Activated CD8-positive, alpha-beta T cell treated with anti-CD3 and anti-CD28 coated beads for 36 hours (primary cell): Measurements from ENCODE around the gene IRX3. TPM values are rescaled to one million over a fixed set of nuclear protein-coding genes. Genes with fewer than 3 reads are reported as not detected.

ENCODE experiments used
- ATAC-seq: fragments of 200-7000 bp; cut with Tn5 transposase; one replicate; pipeline ENCODE4 v1.10.0; 2021; ENCODE audit warnings: mild to moderate bottlenecking, moderate library complexity
- CTCF ChIA-PET: fragments of 350-600 bp; sonication (Branson Sonifier 250); formaldehyde crosslinking; loops from one replicate; lab custom pipeline; 2021; ENCODE audit warnings: antibody characterized with exemption; lab: Charles Lee
- POLR2A ChIA-PET: fragments of 350-600 bp; sonication (Branson Sonifier 250); formaldehyde crosslinking; loops from one replicate; lab custom pipeline; 2021; ENCODE audit warnings: antibody characterized with exemption; lab: Charles Lee
- DNase-seq: peaks from one replicate; pipeline ENCODE4 v3.0.0-alpha.2; 2020
- H3K27ac Mint-ChIP-seq: one replicate; pipeline ENCODE4 v1.8.0; 2021; ENCODE audit warnings: mild to moderate bottlenecking, mixed read lengths
- H3K27me3 Mint-ChIP-seq: one replicate; pipeline ENCODE4 v1.8.0; 2021; ENCODE audit warnings: mixed read lengths
- H3K36me3 Mint-ChIP-seq: one replicate; pipeline ENCODE4 v1.8.0; 2021; ENCODE audit warnings: low read depth, mixed read lengths
- H3K4me1 Mint-ChIP-seq: one replicate; pipeline ENCODE4 v1.8.0; 2021; ENCODE audit warnings: low read depth, mixed read lengths
- H3K4me3 Mint-ChIP-seq: one replicate; pipeline ENCODE4 v1.8.0; 2021; ENCODE audit warnings: mild to moderate bottlenecking, moderate library complexity, mixed read lengths
- H3K9me3 Mint-ChIP-seq: one replicate; pipeline ENCODE4 v1.8.0; 2021; ENCODE audit warnings: mixed read lengths
- intact Hi-C: fragments of 100-400 bp; cut with micrococcal nuclease; formaldehyde crosslinking; loops from one replicate; pipeline ENCODE4 v1.10.0; 2022
- total RNA-seq, 2 experiments: library from RNA; stranded (reverse); gene quantifications; one replicate each; pipeline ENCODE4 v1.2.3, GENCODE V29; 2021
- TF ChIP-seq, protein P1 (sequence below): fragments of 200-600 bp; IDR thresholded peaks from one replicate; pipeline ENCODE4 v1.8.0; 2022; ENCODE audit warnings: antibody characterized with exemption, mild to moderate bottlenecking

IRX3 gene
- total RNA-seq, 2 experiments from 2014 or later, result not detected

- Mint-ChIP-seq H3K27me3 (peaks cover 9% of the 10 kb centered on the region), H3K36me3 (no peaks in the 10 kb centered on the region), H3K9me3 (no peaks in the 10 kb centered on the region), H3K27ac (no peak overlapping the region), H3K4me3 (no peak overlapping the region), H3K4me1 (no peaks in the 10 kb centered on the region)
- ATAC-seq (no peak), DNase-seq (no peak)
- TF ChIP-seq, protein P1, sequence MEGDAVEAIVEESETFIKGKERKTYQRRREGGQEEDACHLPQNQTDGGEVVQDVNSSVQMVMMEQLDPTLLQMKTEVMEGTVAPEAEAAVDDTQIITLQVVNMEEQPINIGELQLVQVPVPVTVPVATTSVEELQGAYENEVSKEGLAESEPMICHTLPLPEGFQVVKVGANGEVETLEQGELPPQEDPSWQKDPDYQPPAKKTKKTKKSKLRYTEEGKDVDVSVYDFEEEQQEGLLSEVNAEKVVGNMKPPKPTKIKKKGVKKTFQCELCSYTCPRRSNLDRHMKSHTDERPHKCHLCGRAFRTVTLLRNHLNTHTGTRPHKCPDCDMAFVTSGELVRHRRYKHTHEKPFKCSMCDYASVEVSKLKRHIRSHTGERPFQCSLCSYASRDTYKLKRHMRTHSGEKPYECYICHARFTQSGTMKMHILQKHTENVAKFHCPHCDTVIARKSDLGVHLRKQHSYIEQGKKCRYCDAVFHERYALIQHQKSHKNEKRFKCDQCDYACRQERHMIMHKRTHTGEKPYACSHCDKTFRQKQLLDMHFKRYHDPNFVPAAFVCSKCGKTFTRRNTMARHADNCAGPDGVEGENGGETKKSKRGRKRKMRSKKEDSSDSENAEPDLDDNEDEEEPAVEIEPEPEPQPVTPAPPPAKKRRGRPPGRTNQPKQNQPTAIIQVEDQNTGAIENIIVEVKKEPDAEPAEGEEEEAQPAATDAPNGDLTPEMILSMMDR, result no peak
- intact Hi-C loops, result no loop called here
- CTCF ChIA-PET, result no interaction called here
- POLR2A ChIA-PET, result no interaction called here
These were observed 18.5 kb upstream of the IRX3 start for GRCh38 chr16:54305080-54305479.

DNA sequence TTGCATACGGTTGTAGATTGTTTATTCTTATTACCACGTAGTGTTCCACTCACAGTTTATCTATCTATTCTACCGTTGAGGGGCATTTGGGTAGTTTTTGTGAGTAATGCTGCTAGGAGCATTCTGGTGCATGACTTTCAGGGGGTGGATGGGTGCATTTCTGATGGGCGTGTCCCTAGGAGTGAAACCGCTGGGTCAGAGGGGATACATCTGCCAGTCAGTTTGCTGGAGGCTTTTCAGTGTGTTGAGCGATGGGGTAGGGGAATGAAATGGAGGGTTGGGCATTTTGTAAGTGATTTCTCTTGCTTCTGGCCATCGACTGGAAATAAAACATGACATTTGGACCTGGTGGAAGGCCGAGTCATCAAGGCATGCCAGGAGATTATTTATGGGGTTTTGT lies 17.0 kb upstream of the IRX3 start:
- POLR2A ChIA-PET, result no interaction called here

GRCh38 chr16:54297154-54297553 lies 10.6 kb upstream of the IRX3 start:
- H3K4me1 Mint-ChIP-seq, result no peaks in the 10 kb centered on the region
- no peak overlapping the region for H3K4me3 Mint-ChIP-seq

More for the DNA sequence above, 17.0 kb upstream of the IRX3 start:
- TF ChIP-seq, protein P1, result no peak
- ATAC-seq (no peak), DNase-seq (no peak)
- no peaks in the 10 kb centered on the region for H3K36me3 Mint-ChIP-seq
- no peak overlapping the region for H3K4me3 Mint-ChIP-seq
- peaks cover 9% of the 10 kb centered on the region for H3K27me3 Mint-ChIP-seq
- no peaks in the 10 kb centered on the region for H3K9me3 Mint-ChIP-seq
- CTCF ChIA-PET, result no interaction called here
- intact Hi-C loops, result no loop called here
- H3K27ac Mint-ChIP-seq, result no peak overlapping the region
- H3K4me1 Mint-ChIP-seq, result no peaks in the 10 kb centered on the region

DNA sequence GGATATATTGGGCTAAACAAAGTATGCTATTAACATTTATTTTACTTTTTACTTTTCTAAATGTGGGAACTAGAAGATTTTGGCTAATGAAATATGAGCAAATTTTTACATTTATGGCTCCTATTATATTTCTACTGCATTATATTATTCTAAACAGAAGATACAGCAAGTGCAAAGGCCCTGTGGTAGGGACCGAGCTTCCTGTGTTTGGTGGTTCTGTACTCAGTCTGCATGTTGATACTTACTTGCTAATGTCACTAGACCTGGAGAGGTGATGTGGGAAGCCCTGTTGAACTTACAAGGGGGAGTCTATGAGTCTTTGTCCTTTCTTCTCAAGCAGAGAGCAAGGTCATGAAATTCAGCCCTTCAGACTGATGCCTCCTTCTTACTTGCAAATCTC lies 10.0 kb upstream of the IRX3 start:
- Mint-ChIP-seq H3K27me3 (peaks cover 25% of the 10 kb centered on the region), H3K9me3 (peaks cover 6% of the 10 kb centered on the region), H3K36me3 (no peaks in the 10 kb centered on the region), H3K4me1 (no peaks in the 10 kb centered on the region), H3K4me3 (no peak overlapping the region), H3K27ac (no peak overlapping the region)
- POLR2A ChIA-PET, result no interaction called here
- ATAC-seq, result no peak
- intact Hi-C loops, result no loop called here
- CTCF ChIA-PET, result no interaction called here
- no peak for DNase-seq
- TF ChIP-seq, protein P1, result no peak

More at GRCh38 chr16:54297154-54297553, 10.6 kb upstream of the IRX3 start:
- ATAC-seq (no peak), DNase-seq (no peak)
- H3K27ac Mint-ChIP-seq, result no peak overlapping the region
- H3K36me3 Mint-ChIP-seq, result no peaks in the 10 kb centered on the region
- intact Hi-C loops, result no loop called here
- TF ChIP-seq, protein P1, result no peak
- POLR2A ChIA-PET, result no interaction called here
- H3K27me3 Mint-ChIP-seq, result peaks cover 22% of the 10 kb centered on the region
- CTCF ChIA-PET, result no interaction called here
- peaks cover 6% of the 10 kb centered on the region for H3K9me3 Mint-ChIP-seq

DNA sequence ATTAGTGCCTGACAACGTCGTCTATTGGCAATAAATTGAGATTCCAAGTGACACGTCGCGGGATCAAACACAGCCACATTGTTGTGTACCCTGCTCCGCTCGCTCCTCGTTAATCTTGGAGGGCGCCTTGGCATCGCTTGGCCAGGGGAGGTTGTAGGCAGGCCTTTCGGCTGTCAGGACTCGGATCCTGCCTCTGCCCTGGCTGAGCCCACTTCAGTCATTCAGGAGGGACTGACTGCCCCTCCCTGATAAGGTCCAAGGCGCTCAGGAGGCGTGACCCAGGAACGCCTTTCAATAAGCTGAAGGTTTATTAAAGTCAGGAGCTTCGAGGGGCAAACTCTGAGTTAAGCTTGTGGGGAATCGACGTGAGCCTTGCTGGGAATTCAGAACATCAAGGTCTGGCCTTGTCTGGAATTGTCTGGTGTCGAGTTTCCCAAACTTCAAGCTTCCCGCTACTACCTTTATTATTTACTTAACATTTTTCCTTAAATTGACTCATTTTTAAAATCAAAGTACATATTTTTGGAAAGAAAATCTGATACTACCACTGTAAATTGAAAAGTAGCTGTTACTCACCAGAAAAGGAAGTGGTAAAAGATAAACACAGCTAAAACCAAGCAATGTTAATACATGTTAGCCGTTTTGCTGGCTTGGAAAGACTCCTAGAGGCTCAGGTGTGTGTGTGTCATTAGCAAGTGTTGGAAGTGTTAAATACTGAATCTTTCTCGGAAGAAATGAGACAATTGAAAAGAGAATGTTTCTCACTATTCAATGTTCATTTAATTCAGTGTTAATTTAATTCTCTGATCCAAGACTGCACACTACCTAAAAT lies 5.3 kb upstream of the IRX3 start:
- ChIA-PET POLR2A (no interaction called here), CTCF (interaction anchor here (0.7 to 2.0 kb wide), 3 partner anchors 9 to 665 kb away, joined by 3 to 6 read pairs (median 3); no protein-coding TSS in a partner anchor)
- DNase-seq (no peak), ATAC-seq (no peak)
- peaks cover 6% of the 10 kb centered on the region for H3K9me3 Mint-ChIP-seq
- no peak overlapping the region for H3K4me3 Mint-ChIP-seq
- H3K4me1 Mint-ChIP-seq, result peaks cover 7% of the 10 kb centered on the region
- TF ChIP-seq, protein P1, result no peak
- peaks cover 3% of the 10 kb centered on the region for H3K36me3 Mint-ChIP-seq
- H3K27ac Mint-ChIP-seq, result no peak overlapping the region
- intact Hi-C loops, result no loop called here
- peaks cover 60% of the 10 kb centered on the region for H3K27me3 Mint-ChIP-seq
